GM19023 (cell line): Measurements from ENCODE around the gene ZSWIM6.

ENCODE experiments used
- ATAC-seq: cut with Tn5 transposase; IDR thresholded peaks from one replicate; pipeline ENCODE4 v1.9.1; 2021; ENCODE audit warnings: mild to moderate bottlenecking, moderate library complexity; ENCODE audit not compliant: unreplicated experiment

ZSWIM6 gene

DNA sequence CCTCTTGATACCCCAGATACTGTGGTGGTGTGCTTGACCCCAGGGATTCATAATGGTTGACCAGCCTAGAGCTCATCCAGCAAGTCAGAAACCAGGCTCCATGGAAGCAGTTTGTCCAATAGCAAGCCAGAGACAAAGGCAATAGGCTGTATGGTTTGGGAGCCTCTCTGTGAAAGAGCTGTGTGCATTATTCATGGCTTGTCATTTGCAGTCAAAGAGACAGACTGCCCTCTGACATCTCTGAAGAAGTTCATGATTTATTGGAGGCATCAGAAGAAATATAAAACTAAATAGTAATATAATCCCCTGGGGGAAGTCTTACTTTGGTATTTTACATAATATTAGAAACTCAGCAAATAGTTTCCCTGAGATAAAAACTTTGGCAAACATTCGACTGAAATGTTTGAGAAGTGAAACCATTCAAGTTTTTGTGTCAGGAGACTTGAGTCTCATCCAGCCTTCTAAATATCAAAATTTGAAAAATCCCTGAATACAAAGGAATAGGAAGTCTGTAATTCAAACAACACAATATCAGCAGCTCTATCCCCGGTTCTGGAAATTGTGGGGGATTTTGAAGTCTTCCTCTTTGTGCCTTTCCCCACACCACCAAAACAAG is 250.3 kb downstream of the ZSWIM6 start:
- no peak for ATAC-seq

DNA sequence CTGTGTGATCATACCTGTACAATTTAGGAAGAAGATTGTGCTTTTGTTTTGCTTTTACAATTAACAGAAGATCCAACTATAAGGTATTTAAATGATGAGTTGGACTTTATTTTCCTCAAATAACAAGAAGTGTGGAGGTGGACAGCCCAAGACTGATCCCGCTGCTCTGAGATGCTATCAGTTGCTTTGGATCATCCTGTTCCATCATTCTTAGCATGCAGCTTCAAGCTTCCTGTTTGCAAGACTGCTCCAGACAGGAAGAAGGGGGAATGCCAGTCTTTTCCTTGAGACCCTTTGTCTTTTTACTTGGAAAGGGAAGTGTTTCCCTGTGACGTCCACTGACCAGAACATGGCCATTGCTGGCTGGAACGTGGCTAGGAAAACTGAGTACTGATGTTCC is 250.8 kb downstream of the ZSWIM6 start:
- no peak for ATAC-seq

DNA sequence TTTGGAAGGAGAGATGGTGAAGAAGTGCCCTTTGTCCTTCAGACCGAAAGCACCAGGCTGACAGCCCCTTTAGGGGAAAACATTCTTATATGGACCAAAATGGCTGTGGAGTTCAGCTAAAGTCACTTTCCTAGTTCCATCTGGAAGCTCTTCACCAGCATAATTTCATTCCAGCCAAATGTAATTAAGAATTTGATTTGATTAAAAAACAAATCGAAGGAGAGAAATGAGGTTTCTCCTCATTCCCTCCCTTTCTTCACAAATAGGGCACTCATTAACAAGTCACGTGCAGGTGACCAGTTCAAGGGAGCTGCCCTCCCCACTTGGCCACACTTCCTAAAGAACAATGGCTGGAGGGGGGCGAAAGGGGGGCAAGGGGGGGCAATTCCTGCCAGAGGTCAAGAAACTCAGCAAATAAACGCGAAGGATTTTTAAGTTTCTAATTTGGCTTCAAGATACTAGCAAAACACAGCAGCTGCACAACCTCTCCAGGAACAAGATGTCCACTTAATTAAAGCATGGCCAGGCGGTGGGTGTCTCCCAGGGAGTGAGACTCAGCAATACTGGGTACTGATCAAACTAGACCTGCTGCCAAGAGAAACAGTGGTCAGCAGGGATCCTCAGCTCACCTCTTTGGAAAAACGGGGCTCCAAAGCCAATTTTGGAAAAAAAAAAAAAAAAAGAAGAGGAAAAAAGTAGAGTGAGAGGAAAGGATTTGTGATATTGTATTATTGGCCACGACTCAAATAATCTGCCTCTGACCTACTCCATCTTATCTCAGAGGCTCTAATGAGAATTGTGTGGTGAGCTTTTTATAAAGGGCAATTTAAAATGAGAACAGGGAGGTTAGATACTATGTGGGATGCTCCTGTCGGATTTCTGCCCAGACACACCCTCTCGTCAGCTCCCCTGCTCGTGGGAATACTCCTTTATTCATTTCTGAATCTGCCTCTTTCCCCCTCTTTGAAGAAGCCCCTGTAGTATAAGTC is 254.3 kb downstream of the ZSWIM6 start:
- no peak for ATAC-seq

DNA sequence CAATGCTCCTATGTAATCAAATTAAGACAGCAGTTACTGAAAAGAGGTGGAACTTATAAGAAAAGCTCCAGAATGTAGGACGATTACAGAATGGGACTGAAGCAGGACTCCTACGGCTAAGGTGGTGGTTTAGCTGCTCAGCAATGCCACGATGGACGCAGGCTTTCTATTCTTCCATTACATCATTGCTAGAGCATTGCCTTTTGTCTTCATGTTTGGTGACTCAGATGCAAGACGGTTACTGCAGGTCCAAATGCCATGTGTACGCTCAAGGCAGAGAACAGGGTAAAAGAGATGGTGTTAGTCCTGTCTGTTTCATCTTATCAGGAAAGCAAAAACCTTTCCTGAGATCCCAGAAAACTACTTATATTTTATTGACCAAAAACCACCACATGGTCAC is 255.1 kb downstream of the ZSWIM6 start:
- ATAC-seq: no peak

DNA sequence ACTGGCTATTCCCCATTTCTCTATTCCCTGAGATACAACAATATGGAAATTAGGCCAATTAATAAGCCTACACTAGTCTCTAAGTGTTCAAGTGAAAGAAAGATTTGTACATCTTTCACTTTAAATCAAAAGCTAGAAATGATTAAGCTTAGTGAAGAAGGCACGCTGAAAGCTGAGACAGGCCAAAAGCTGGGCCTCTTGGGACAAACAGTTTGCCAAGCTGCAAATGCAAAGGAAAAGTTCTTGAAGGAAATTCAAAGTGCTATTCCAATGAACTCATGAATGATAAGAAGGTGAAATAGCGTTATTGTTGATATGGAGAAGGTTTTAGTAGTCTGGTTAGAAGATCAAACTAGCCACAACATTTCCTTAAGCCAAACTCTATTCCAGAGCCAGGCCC is 256.2 kb downstream of the ZSWIM6 start:
- ATAC-seq: no peak

DNA sequence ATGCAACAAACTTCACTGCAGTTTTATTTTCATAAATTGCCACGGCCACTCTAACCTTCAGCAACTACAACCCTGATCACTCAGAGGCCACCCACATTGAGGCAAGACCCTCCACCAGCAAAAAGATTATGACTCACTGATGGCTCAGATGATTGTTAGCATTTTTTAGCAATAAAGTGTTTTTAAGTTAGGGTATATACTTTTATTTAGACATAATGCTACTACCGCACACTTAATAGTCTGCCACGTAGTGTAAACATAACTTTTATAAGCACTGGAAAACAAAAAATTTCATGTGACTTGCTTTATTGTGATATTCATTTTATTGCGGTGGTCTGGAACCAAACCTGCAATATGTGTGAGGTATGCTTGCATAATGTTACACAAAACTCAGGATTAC is 257.9 kb downstream of the ZSWIM6 start:
- ATAC-seq: no peak

DNA sequence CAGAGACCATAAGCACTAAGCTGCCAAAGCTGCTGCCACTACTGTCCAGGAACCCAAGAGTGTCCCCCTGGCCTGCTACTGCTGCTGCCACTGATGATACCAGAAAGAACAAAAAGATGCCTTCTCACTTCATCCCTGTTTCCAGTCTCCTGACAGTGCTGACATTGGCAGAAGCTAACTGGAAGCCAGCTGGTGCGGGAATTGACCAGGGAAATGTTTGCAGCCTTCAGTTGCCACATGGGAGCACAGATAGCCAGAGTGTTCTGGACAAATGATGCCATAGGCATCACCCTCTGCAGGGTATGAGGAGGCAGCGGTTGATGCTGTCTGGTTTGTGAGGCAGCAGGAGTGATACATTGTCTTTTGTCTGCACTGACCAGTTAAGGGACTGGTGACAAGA is 258.4 kb downstream of the ZSWIM6 start:
- no peak for ATAC-seq

DNA sequence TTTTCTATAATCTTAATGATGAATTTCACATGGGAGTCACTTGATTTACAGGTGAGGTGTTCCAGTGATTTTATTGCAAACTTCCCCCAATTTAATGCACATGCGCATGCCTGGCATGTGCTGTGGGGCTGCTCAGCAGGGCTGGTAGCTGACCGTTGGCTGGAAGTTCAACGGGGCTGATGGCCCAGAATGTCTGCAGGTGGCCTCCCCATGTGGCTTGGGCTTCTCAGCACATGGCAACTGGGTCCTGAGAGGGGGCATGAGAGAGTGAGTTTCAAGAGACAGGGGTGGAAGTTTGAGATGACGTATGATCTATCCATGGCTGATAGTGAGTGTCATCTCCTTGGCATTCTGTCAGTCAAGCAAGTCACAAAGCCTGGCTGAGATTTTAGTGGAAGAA is 259.8 kb downstream of the ZSWIM6 start:
- ATAC-seq: no peak

DNA sequence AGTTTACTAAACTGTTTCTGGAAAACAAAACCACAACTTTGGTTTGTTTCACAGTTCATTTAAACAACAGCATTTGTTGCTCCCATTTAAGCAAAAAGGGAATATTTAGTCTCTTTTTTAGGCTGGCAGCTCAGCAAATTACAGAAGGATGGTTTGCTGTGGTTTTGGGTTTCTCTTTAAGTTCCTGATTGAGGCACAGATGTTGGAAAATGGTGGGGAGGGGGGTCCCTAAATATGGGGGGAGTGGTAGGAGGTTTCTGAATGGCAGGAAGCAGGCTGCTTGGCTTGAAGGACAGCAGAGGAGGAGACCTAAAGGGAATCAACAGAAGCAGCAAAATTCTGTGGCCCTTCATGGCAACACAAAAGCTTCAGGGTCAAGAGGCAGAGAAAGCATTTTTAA is 263.4 kb downstream of the ZSWIM6 start:
- no peak for ATAC-seq
